AG10803 (cell line): ENCODE results near the gene MED25.

Source experiments
- DNase-seq: peaks from one replicate; pipeline ENCODE4 v3.0.0; 2010; ENCODE audit warnings: low read depth
- H3K4me3 ChIP-seq: 2 replicates; pipeline ENCODE4 v1.5.1; 2011; ENCODE audit warnings: mild to moderate bottlenecking, low read length, control low read depth
- CTCF ChIP-seq: conservative IDR thresholded peaks from 2 replicates; pipeline ENCODE4 v1.5.1; 2011; ENCODE audit warnings: mild to moderate bottlenecking, low read length, control low read depth, inconsistent platforms

MED25 gene

GRCh38 chr19:49875177-49875576, 57.1 kb downstream of the MED25 start:
- no peak for TF ChIP-seq CTCF
- no peak for DNase-seq
- H3K4me3 ChIP-seq, result peak overlapping the region; percentile 100

GRCh38 chr19:49875857-49876421, 57.9 kb downstream of the MED25 start:
- TF ChIP-seq CTCF, result no peak
- peak; percentile 27 for DNase-seq

GRCh38 chr19:49876422-49877019, 58.4 kb downstream of the MED25 start:
- H3K4me3 ChIP-seq, result peak overlapping the region; percentile 100
- no peak for TF ChIP-seq CTCF
- peak; percentile 99 for DNase-seq

More at GRCh38 chr19:49875857-49876421, 57.9 kb downstream of the MED25 start:
- peak overlapping the region; percentile 100 for H3K4me3 ChIP-seq

GRCh38 chr19:49877020-49877878, 59.2 kb downstream of the MED25 start, which contains the start of the genes AKT1S1 and TBC1D17:
Gene AKT1S1 (minus strand): TSS chr19:49877355. CDS start chr19:49873295, 4,060 bp downstream.
Gene TBC1D17 (plus strand): TSS chr19:49877702. CDS start chr19:49877724, 22 bp downstream.
- peak within 1 kb of the TSS; percentile 100 for H3K4me3 ChIP-seq
- TF ChIP-seq CTCF, result no peak
- peak; percentile 100 for DNase-seq

- H3K4me3 ChIP-seq, result peak overlapping the region; percentile 98
- TF ChIP-seq CTCF, result no peak
- peak; percentile 97 for DNase-seq
These were observed 60.0 kb downstream of the MED25 start for GRCh38 chr19:49877879-49878743.

GRCh38 chr19:49878744-49879070, 60.6 kb downstream of the MED25 start:
- peak overlapping the region; percentile 98 for H3K4me3 ChIP-seq
- no peak for TF ChIP-seq CTCF
- DNase-seq, result no peak
